ENCODE results near the gene KAZN.

KAZN gene

GRCh38 chr1:14887764-14888350, 289.4 kb downstream of the KAZN start:
- DNase-seq (ENCODE audit: low spot score), result no peak

GRCh38 chr1:14888374-14888773, 289.9 kb downstream of the KAZN start:
- DNase-seq (ENCODE audit: low spot score), result no peak

GRCh38 chr1:14889825-14890440, 291.4 kb downstream of the KAZN start:
- DNase-seq (ENCODE audit: low spot score), result no peak

- DNase-seq (ENCODE audit: low spot score), result no peak
Observed at GRCh38 chr1:14891991-14892390, 293.5 kb downstream of the KAZN start.

- no peak for DNase-seq (ENCODE audit: low spot score)
Observed at GRCh38 chr1:14894811-14895560, 296.5 kb downstream of the KAZN start.

GRCh38 chr1:14895727-14896126, 297.2 kb downstream of the KAZN start:
- no peak for DNase-seq (ENCODE audit: low spot score)

GRCh38 chr1:14896381-14897079, 298.0 kb downstream of the KAZN start:
- no peak for DNase-seq (ENCODE audit: low spot score)

GRCh38 chr1:14897080-14897449, 298.6 kb downstream of the KAZN start:
- no peak for DNase-seq (ENCODE audit: low spot score)

GRCh38 chr1:14897547-14897946, 299.1 kb downstream of the KAZN start:
- DNase-seq (ENCODE audit: low spot score), result no peak

- DNase-seq (ENCODE audit: low spot score), result no peak
Observed at GRCh38 chr1:14897997-14898645, 299.6 kb downstream of the KAZN start.

GRCh38 chr1:14899686-14900085, 301.2 kb downstream of the KAZN start:
- DNase-seq (ENCODE audit: low spot score), result no peak

GRCh38 chr1:14901371-14901954, 303.0 kb downstream of the KAZN start:
- no peak for DNase-seq (ENCODE audit: low spot score)

- no peak for DNase-seq (ENCODE audit: low spot score)
Observed at GRCh38 chr1:14903922-14904321, 305.4 kb downstream of the KAZN start.

GRCh38 chr1:14906665-14907064, 308.2 kb downstream of the KAZN start:
- no peak for DNase-seq (ENCODE audit: low spot score)

GRCh38 chr1:14907416-14907815, 308.9 kb downstream of the KAZN start:
- no peak for DNase-seq (ENCODE audit: low spot score)

- DNase-seq (ENCODE audit: low spot score), result no peak
Observed at GRCh38 chr1:14909273-14909672, 310.8 kb downstream of the KAZN start.

GRCh38 chr1:14909920-14910460, 311.5 kb downstream of the KAZN start:
- DNase-seq (ENCODE audit: low spot score), result no peak

GRCh38 chr1:14910984-14911721, 312.7 kb downstream of the KAZN start:
- DNase-seq (ENCODE audit: low spot score), result no peak

GRCh38 chr1:14912839-14913481, 314.5 kb downstream of the KAZN start:
- no peak for DNase-seq (ENCODE audit: low spot score)

- no peak for DNase-seq (ENCODE audit: low spot score)
Observed at GRCh38 chr1:14913482-14914177, 315.1 kb downstream of the KAZN start.
